ENCODE data around the gene TEX264.

DNA sequence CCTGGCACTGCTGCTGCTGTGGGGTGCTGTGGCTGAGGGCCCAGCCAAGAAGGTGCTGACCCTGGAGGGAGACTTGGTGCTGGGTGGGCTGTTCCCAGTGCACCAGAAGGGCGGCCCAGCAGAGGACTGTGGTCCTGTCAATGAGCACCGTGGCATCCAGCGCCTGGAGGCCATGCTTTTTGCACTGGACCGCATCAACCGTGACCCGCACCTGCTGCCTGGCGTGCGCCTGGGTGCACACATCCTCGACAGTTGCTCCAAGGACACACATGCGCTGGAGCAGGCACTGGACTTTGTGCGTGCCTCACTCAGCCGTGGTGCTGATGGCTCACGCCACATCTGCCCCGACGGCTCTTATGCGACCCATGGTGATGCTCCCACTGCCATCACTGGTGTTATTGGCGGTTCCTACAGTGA lies 38.0 kb downstream of the TEX264 start:
- TF ChIP-seq POLR2AphosphoS5 (IDR thresholded peaks at IDR 0.05) (no peak), POLR2A (IDR thresholded peaks at IDR 0.05) (no peak), EP300 (IDR thresholded peaks at IDR 0.05) (no peak)
- TF ChIP-seq, protein P1, sequence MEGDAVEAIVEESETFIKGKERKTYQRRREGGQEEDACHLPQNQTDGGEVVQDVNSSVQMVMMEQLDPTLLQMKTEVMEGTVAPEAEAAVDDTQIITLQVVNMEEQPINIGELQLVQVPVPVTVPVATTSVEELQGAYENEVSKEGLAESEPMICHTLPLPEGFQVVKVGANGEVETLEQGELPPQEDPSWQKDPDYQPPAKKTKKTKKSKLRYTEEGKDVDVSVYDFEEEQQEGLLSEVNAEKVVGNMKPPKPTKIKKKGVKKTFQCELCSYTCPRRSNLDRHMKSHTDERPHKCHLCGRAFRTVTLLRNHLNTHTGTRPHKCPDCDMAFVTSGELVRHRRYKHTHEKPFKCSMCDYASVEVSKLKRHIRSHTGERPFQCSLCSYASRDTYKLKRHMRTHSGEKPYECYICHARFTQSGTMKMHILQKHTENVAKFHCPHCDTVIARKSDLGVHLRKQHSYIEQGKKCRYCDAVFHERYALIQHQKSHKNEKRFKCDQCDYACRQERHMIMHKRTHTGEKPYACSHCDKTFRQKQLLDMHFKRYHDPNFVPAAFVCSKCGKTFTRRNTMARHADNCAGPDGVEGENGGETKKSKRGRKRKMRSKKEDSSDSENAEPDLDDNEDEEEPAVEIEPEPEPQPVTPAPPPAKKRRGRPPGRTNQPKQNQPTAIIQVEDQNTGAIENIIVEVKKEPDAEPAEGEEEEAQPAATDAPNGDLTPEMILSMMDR (IDR thresholded peaks at IDR 0.05) = no peak

All from stomach (tissue), 4 donors.